ENCODE results near the gene HES1.

GRCh38 chr3:194103505-194103904 is 32.4 kb upstream of the HES1 start:
- TF ChIP-seq, protein P1, sequence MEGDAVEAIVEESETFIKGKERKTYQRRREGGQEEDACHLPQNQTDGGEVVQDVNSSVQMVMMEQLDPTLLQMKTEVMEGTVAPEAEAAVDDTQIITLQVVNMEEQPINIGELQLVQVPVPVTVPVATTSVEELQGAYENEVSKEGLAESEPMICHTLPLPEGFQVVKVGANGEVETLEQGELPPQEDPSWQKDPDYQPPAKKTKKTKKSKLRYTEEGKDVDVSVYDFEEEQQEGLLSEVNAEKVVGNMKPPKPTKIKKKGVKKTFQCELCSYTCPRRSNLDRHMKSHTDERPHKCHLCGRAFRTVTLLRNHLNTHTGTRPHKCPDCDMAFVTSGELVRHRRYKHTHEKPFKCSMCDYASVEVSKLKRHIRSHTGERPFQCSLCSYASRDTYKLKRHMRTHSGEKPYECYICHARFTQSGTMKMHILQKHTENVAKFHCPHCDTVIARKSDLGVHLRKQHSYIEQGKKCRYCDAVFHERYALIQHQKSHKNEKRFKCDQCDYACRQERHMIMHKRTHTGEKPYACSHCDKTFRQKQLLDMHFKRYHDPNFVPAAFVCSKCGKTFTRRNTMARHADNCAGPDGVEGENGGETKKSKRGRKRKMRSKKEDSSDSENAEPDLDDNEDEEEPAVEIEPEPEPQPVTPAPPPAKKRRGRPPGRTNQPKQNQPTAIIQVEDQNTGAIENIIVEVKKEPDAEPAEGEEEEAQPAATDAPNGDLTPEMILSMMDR (IDR thresholded peaks at IDR 0.05; ENCODE audit: insufficient read depth, low read length): no peak
- no peak for TF ChIP-seq GABPA (IDR thresholded peaks at IDR 0.05; ENCODE audit: low read depth)
